Vagina (tissue), 2 donors: ENCODE measurements around the gene SLC11A2. TPM values are rescaled to one million over a fixed set of nuclear protein-coding genes. Genes with fewer than 3 reads are reported as not detected.

Source experiments
- DNase-seq, 2 donors: peaks; one replicate each; pipeline ENCODE4 v3.0.0-alpha.2; 2017; ENCODE audit errors: extremely low spot score in 2 of 2
- H3K27ac ChIP-seq: fragments of 200-600 bp; sonication (generic); one replicate; pipeline ENCODE4 v1.5.1; 2019
- H3K27me3 ChIP-seq: fragments of 200-600 bp; sonication (generic); one replicate; pipeline ENCODE4 v1.5.1; 2019
- H3K36me3 ChIP-seq, 2 donors: fragments of 200-600 bp; sonication (generic); one replicate each; pipeline ENCODE4 v1.5.1; 2017 to 2019
- H3K4me1 ChIP-seq: fragments of 200-600 bp; sonication (generic); one replicate; pipeline ENCODE4 v1.5.1; 2019
- H3K4me3 ChIP-seq, 2 donors: fragments of 200-600 bp; sonication (generic); 1 replicate in 1 of 2; 2 replicates in 1 of 2; pipeline ENCODE4 v1.5.1; 2016 to 2019
- H3K9me3 ChIP-seq: fragments of 200-600 bp; sonication (generic); one replicate; pipeline ENCODE4 v1.5.1; 2019
- POLR2A ChIP-seq, 2 donors: fragments of 450-650 bp; IDR thresholded peaks; one replicate each; pipeline ENCODE4 v1.6.1; 2017; ENCODE audit warnings: antibody characterized with exemption in 2 of 2, mild to moderate bottlenecking in 2 of 2, moderate library complexity in 2 of 2
- POLR2AphosphoS5 ChIP-seq, 2 donors: sonication (generic); formaldehyde crosslinking; IDR thresholded peaks; one replicate each; pipeline ENCODE4 v1.9.0; 2017; ENCODE audit warnings: antibody characterized with exemption in 2 of 2, mild to moderate bottlenecking in 2 of 2, low read depth in 1 of 2; ENCODE audit not compliant: insufficient read depth in 1 of 2
- intact Hi-C: fragments of 100-400 bp; cut with DNase I; formaldehyde crosslinking; loops from one replicate; pipeline ENCODE4 v1.15.1; 2023
- total RNA-seq: library from RNA; depleted of rRNA; stranded (reverse); fragments of >200 nt; gene quantifications from one replicate; pipeline ENCODE4 v1.2.3, GENCODE V29; 2016
- TF ChIP-seq, protein P1 (sequence below), 3 experiments: fragments of 450-650 bp in 2 of 3; fragments of 200-600 bp in 1 of 3; sonication (generic) in 1 of 3; IDR thresholded peaks; one replicate each; pipeline ENCODE4 v1.5.1; 2017 to 2019; ENCODE audit warnings: antibody characterized with exemption in 3 of 3, mild to moderate bottlenecking in 2 of 3, moderate library complexity in 2 of 3

SLC11A2 gene
- total RNA-seq, 1 donor from 2014 or later = 40.8 TPM

DNA sequence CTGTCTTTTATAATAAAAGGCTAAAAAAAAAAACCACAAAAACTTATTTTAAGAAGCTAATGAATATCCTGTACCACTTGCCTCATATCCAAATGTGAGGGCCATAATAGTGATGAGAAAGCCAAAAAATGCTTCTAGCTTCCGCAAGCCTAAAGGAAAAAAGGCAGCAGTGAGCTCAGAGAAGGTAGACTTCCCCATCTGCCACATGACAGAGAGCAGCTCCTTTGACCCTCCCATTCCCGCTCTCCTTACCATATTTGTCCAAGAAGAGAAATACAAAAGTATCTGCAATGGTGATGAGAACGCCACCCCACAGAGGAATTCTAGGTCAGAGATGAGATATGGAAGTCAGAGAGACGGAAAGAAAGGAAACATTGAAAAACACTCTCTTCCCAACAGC is 27.1 kb downstream of the SLC11A2 start:
- intact Hi-C loops = no loop called here
- no peaks in the 10 kb centered on the region for H3K27me3 ChIP-seq
- no peak for DNase-seq
- no peaks in the 10 kb centered on the region for H3K9me3 ChIP-seq
- TF ChIP-seq POLR2AphosphoS5 (IDR thresholded peaks at IDR 0.05; ENCODE audit: insufficient read depth in 1 of 2, low read depth in 1 of 2) = no peak
- TF ChIP-seq POLR2A (IDR thresholded peaks at IDR 0.05) = no peak
- TF ChIP-seq, protein P1, sequence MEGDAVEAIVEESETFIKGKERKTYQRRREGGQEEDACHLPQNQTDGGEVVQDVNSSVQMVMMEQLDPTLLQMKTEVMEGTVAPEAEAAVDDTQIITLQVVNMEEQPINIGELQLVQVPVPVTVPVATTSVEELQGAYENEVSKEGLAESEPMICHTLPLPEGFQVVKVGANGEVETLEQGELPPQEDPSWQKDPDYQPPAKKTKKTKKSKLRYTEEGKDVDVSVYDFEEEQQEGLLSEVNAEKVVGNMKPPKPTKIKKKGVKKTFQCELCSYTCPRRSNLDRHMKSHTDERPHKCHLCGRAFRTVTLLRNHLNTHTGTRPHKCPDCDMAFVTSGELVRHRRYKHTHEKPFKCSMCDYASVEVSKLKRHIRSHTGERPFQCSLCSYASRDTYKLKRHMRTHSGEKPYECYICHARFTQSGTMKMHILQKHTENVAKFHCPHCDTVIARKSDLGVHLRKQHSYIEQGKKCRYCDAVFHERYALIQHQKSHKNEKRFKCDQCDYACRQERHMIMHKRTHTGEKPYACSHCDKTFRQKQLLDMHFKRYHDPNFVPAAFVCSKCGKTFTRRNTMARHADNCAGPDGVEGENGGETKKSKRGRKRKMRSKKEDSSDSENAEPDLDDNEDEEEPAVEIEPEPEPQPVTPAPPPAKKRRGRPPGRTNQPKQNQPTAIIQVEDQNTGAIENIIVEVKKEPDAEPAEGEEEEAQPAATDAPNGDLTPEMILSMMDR (IDR thresholded peaks at IDR 0.05) = no peak
- H3K36me3 ChIP-seq = peaks cover 0 to 56% of the 10 kb centered on the region in 2 donors
- H3K4me1 ChIP-seq = no peaks in the 10 kb centered on the region
- H3K4me3 ChIP-seq = no peak overlapping the region
- no peak overlapping the region for H3K27ac ChIP-seq

DNA sequence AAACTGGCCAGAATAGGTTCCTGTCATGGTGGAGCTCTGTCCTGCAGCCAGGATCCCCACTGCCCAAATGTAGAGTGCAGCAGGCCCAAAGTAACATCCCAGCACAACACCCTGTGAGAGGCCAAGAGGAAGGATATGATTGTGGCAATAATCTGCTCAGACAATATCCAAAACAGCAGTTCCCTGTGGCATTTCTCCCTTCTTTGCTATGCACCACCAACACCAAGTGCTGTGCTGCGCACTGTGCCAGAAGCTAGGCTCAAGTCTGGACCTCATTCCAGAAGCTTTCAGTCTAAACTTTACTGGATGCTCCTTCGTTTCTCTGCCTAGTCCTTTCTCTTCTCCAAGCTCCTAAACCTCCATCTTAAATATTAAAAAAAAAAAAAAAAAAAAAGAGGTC is 33.4 kb downstream of the SLC11A2 start:
- H3K27me3 ChIP-seq = no peaks in the 10 kb centered on the region
- intact Hi-C loops = no loop called here
- no peaks in the 10 kb centered on the region for H3K9me3 ChIP-seq
- no peak overlapping the region for H3K27ac ChIP-seq
- H3K4me3 ChIP-seq = no peak overlapping the region
- H3K4me1 ChIP-seq = no peaks in the 10 kb centered on the region
- TF ChIP-seq, protein P1 (IDR thresholded peaks at IDR 0.05) = no peak
- no peak for TF ChIP-seq POLR2A (IDR thresholded peaks at IDR 0.05)
- no peak for TF ChIP-seq POLR2AphosphoS5 (IDR thresholded peaks at IDR 0.05; ENCODE audit: insufficient read depth in 1 of 2, low read depth in 1 of 2)
- peaks cover 0 to 62% of the 10 kb centered on the region in 2 donors for H3K36me3 ChIP-seq
- DNase-seq = no peak

DNA sequence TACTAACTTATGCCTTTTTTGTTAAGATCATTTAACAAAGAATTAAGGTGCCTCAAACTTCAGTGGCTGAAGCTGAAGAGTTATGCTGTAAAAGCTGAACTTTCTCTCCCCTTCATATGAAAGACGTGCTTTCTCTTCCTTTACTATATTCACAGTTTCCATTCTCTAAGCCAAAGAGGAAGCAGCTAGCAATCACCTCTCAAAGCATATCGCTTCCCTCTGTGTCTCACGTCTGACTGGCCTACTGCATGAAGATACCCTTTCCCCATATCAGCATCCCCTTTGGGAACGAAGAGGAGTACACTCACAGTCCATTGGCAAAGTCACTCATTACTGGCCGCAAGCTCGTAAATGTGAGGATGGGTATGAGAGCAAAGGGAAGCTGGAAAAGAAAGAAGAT is 34.9 kb downstream of the SLC11A2 start:
- no peaks in the 10 kb centered on the region for H3K27me3 ChIP-seq
- DNase-seq = no peak
- no peak overlapping the region for H3K27ac ChIP-seq
- intact Hi-C loops = no loop called here
- H3K4me1 ChIP-seq = peaks cover 5% of the 10 kb centered on the region
- no peak overlapping the region for H3K4me3 ChIP-seq
- peaks cover 0 to 55% of the 10 kb centered on the region in 2 donors for H3K36me3 ChIP-seq
- H3K9me3 ChIP-seq = no peaks in the 10 kb centered on the region
- no peak for TF ChIP-seq POLR2A (IDR thresholded peaks at IDR 0.05)
- TF ChIP-seq, protein P1 (IDR thresholded peaks at IDR 0.05) = no peak
- no peak for TF ChIP-seq POLR2AphosphoS5 (IDR thresholded peaks at IDR 0.05; ENCODE audit: insufficient read depth in 1 of 2, low read depth in 1 of 2)

DNA sequence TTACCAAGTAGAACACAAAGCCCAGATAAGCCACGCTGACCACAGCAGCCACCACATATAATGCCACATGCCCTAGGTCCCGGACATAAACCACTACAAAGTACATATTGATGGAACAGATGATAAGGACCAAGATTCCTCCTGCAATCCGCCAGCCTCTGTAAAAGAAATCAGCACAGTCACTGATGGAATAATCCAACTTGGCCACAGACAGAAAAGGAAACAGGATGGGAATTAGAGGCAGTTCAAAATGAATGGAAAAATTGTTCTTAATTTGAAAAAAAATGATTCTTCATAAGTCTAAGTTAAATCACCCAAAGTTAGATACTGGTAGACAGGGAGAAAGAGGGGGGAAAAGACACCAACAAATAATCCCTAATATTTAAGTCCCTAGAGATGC is 35.4 kb downstream of the SLC11A2 start:
- intact Hi-C loops = no loop called here
- no peak for DNase-seq
- TF ChIP-seq POLR2AphosphoS5 (IDR thresholded peaks at IDR 0.05; ENCODE audit: insufficient read depth in 1 of 2, low read depth in 1 of 2) (no peak), POLR2A (IDR thresholded peaks at IDR 0.05) (no peak)
- TF ChIP-seq, protein P1 (IDR thresholded peaks at IDR 0.05) = no peak
- Histone ChIP-seq H3K36me3 (peaks cover 0 to 50% of the 10 kb centered on the region in 2 donors), H3K27ac (no peak overlapping the region), H3K4me3 (no peak overlapping the region), H3K4me1 (peaks cover 10% of the 10 kb centered on the region), H3K9me3 (no peaks in the 10 kb centered on the region), H3K27me3 (no peaks in the 10 kb centered on the region)

DNA sequence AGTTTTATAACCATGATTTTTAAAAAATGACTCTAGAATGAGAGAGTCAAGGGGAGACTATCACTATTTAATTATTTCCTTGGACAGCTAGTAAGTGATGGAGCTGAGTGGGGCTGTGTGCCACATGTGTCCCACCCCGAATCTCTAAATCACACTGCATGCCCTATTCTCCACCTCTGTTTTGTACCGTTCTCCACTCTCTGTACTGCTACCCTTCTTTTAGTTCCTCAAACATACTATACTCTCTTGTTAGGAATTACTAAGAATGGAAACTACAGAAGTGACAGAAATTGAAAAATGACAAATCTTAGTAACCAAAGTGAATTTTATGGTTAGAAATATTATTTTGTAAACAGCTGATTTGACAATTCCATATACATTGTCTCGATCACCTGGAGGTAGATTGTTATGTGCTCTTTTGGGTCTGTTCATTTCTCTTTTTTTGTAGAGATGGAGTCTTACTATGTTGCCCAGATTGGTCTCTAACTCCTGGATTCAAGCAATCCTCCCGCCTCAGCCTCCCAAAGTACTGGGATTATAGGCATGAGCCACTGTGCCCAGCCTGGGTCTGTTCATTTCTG is 35.9 kb downstream of the SLC11A2 start:
- intact Hi-C loops = no loop called here
- Histone ChIP-seq H3K9me3 (no peaks in the 10 kb centered on the region), H3K36me3 (peaks cover 0 to 44% of the 10 kb centered on the region in 2 donors), H3K4me1 (peaks cover 15% of the 10 kb centered on the region), H3K27ac (no peak overlapping the region), H3K4me3 (no peak overlapping the region), H3K27me3 (no peaks in the 10 kb centered on the region)
- TF ChIP-seq POLR2AphosphoS5 (IDR thresholded peaks at IDR 0.05; ENCODE audit: insufficient read depth in 1 of 2, low read depth in 1 of 2) = no peak
- TF ChIP-seq POLR2A (IDR thresholded peaks at IDR 0.05) = no peak
- TF ChIP-seq, protein P1 (IDR thresholded peaks at IDR 0.05) = no peak
- DNase-seq = no peak
